ENCODE results near the gene FBXL17. TPM values are rescaled to one million over a fixed set of nuclear protein-coding genes. Genes with fewer than 3 reads are reported as not detected.

The FBXL17 gene
- total RNA-seq, 2 donors from 2014 or later = 24.8 to 58.2 TPM

GRCh38 chr5:108094800-108095199 is 287.1 kb downstream of the FBXL17 start:
- H3K27me3 ChIP-seq (replicated peaks; ENCODE audit: insufficient read depth) = no peaks in the 10 kb centered on the region
- no peak for ATAC-seq (ENCODE audit: insufficient number of reproducible peaks, low FRiP score, low read depth)
- TF ChIP-seq, protein P1, sequence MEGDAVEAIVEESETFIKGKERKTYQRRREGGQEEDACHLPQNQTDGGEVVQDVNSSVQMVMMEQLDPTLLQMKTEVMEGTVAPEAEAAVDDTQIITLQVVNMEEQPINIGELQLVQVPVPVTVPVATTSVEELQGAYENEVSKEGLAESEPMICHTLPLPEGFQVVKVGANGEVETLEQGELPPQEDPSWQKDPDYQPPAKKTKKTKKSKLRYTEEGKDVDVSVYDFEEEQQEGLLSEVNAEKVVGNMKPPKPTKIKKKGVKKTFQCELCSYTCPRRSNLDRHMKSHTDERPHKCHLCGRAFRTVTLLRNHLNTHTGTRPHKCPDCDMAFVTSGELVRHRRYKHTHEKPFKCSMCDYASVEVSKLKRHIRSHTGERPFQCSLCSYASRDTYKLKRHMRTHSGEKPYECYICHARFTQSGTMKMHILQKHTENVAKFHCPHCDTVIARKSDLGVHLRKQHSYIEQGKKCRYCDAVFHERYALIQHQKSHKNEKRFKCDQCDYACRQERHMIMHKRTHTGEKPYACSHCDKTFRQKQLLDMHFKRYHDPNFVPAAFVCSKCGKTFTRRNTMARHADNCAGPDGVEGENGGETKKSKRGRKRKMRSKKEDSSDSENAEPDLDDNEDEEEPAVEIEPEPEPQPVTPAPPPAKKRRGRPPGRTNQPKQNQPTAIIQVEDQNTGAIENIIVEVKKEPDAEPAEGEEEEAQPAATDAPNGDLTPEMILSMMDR (IDR thresholded peaks at IDR 0.05) = no peak
- H3K9me3 ChIP-seq = no peaks in the 10 kb centered on the region
- H3K4me3 ChIP-seq = no peak overlapping the region
- H3K27ac ChIP-seq = no peak overlapping the region
- no peaks in the 10 kb centered on the region for H3K36me3 ChIP-seq
- H3K4me1 ChIP-seq (ENCODE audit: control insufficient read depth in 1 of 2, low read depth in 2 of 2) = peaks cover 5 to 7% of the 10 kb centered on the region in 2 donors
- DNase-seq (ENCODE audit: low spot score) = no peak

GRCh38 chr5:108093186-108093585 is 288.7 kb downstream of the FBXL17 start:
- H3K4me3 ChIP-seq = no peak overlapping the region
- H3K36me3 ChIP-seq = no peaks in the 10 kb centered on the region
- no peaks in the 10 kb centered on the region for H3K27me3 ChIP-seq (replicated peaks; ENCODE audit: insufficient read depth)
- H3K27ac ChIP-seq = no peak overlapping the region
- no peaks in the 10 kb centered on the region for H3K9me3 ChIP-seq
- ATAC-seq (ENCODE audit: insufficient number of reproducible peaks, low FRiP score, low read depth) (no peak), DNase-seq (ENCODE audit: low spot score) (no peak)
- TF ChIP-seq, protein P1 (IDR thresholded peaks at IDR 0.05) = no peak
- H3K4me1 ChIP-seq (ENCODE audit: control insufficient read depth in 1 of 2, low read depth in 2 of 2) = peaks cover 5 to 7% of the 10 kb centered on the region in 2 donors

GRCh38 chr5:108090946-108091345 is 291.0 kb downstream of the FBXL17 start:
- no peak overlapping the region for H3K27ac ChIP-seq
- DNase-seq (ENCODE audit: low spot score) = no peak
- H3K9me3 ChIP-seq = no peaks in the 10 kb centered on the region
- TF ChIP-seq, protein P1 (IDR thresholded peaks at IDR 0.05) = no peak
- no peaks in the 10 kb centered on the region for H3K36me3 ChIP-seq
- H3K4me1 ChIP-seq (ENCODE audit: control insufficient read depth in 1 of 2, low read depth in 2 of 2) = peaks cover 5 to 7% of the 10 kb centered on the region in 2 donors
- no peaks in the 10 kb centered on the region for H3K27me3 ChIP-seq (replicated peaks; ENCODE audit: insufficient read depth)
- ATAC-seq (ENCODE audit: insufficient number of reproducible peaks, low FRiP score, low read depth) = no peak
- H3K4me3 ChIP-seq = no peak overlapping the region

DNA sequence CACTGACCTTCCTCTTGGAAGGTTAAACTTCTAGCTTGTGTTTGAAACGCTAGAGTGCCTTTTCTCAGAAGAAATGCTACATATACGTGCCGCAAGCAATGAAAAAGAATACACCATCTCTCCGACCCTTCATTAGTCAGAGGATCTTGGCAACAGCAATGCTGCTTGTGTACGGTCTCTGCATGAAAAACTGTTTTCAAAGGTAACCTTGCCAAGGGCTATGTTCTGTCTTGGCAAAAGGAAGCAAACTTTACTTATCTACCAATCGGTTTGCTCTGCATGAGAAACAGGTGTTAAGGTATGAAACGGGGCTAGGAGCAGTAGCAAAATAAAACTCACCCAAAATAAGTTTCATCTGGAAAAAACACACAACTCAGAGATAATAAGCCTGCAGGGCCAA is 297.8 kb downstream of the FBXL17 start:
- ATAC-seq (ENCODE audit: insufficient number of reproducible peaks, low FRiP score, low read depth) (no peak), DNase-seq (ENCODE audit: low spot score) (no peak)
- no peak overlapping the region for H3K4me3 ChIP-seq
- TF ChIP-seq, protein P1 (IDR thresholded peaks at IDR 0.05) = no peak
- H3K27ac ChIP-seq = no peak overlapping the region
- H3K9me3 ChIP-seq = no peaks in the 10 kb centered on the region
- H3K4me1 ChIP-seq (ENCODE audit: control insufficient read depth in 1 of 2, low read depth in 2 of 2) = peaks cover 0 to 13% of the 10 kb centered on the region in 2 donors
- H3K27me3 ChIP-seq (replicated peaks; ENCODE audit: insufficient read depth) = no peaks in the 10 kb centered on the region
- H3K36me3 ChIP-seq = no peaks in the 10 kb centered on the region

DNA sequence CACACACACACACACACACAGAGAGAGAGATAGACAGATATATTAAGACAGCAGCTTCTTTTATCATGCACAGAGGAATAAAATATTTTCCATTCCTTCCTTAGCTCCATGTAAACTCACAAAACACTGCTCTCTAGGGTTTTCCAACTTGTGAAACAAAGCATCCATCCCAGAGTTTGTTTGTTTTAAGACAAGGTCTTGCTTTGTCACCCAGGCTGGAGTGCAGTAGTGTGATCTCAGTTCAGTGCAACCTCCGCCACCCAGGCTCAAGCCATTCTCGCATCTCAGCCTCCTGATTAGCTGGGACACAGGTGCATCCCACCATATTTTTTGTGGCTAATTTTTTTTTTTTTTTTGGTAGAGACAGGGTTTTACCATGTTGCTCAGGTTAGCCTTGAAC is 298.7 kb downstream of the FBXL17 start:
- no peak for ATAC-seq (ENCODE audit: insufficient number of reproducible peaks, low FRiP score, low read depth)
- TF ChIP-seq, protein P1 (IDR thresholded peaks at IDR 0.05) = no peak
- H3K27me3 ChIP-seq (replicated peaks; ENCODE audit: insufficient read depth) = no peaks in the 10 kb centered on the region

More for the DNA sequence above, 298.7 kb downstream of the FBXL17 start:
- Histone ChIP-seq H3K36me3 (no peaks in the 10 kb centered on the region), H3K27ac (no peak overlapping the region), H3K4me1 (ENCODE audit: control insufficient read depth in 1 of 2, low read depth in 2 of 2) (peaks cover 0 to 13% of the 10 kb centered on the region in 2 donors), H3K4me3 (no peak overlapping the region), H3K9me3 (no peaks in the 10 kb centered on the region)
- no peak for DNase-seq (ENCODE audit: low spot score)
